MCF 10A (cell line): ENCODE measurements around the gene ASF1B. TPM values are rescaled to one million over a fixed set of nuclear protein-coding genes. Genes with fewer than 3 reads are reported as not detected.
"Not testable (repeated sequence)": the region's sequence is repeated elsewhere in the genome, so short reads cannot be mapped to it uniquely, and the experiment has no call there.

Source experiments
- BruUV-seq: library from RNA; stranded (reverse); fragments of 400-500 nt; replicated peaks from 2 replicates; lab custom pipeline; 2021; lab: Mats Ljungman, UMichigan
- CTCF ChIA-PET: fragments of 300-600 bp; sonication (Branson Sonifier 250); formaldehyde crosslinking; extraction: SDS; loops from one replicate; lab custom pipeline; 2021; ENCODE audit warnings: antibody characterized with exemption, inconsistent platforms; lab: Yijun Ruan, JAX
- POLR2A ChIA-PET: fragments of 300-600, 350-650 bp; sonication (Branson Sonifier 250); formaldehyde crosslinking; extraction: SDS; loops from one replicate; lab custom pipeline; 2020; ENCODE audit warnings: antibody characterized with exemption, inconsistent platforms; lab: Yijun Ruan, JAX
- DNase-seq: peaks from one replicate; pipeline ENCODE4 v3.0.0-alpha.2; 2018; ENCODE audit not compliant: unreplicated experiment
- H3K27ac Mint-ChIP-seq: one replicate; pipeline ENCODE4 v1.8.0; 2022; ENCODE audit warnings: mild to moderate bottlenecking, low read depth, mixed read lengths; ENCODE audit not compliant: unreplicated experiment
- H3K27me3 Mint-ChIP-seq: one replicate; pipeline ENCODE4 v1.8.0; 2022; ENCODE audit warnings: mixed read lengths; ENCODE audit not compliant: insufficient read depth, unreplicated experiment
- H3K36me3 Mint-ChIP-seq: one replicate; pipeline ENCODE4 v1.8.0; 2022; ENCODE audit warnings: mild to moderate bottlenecking, moderate library complexity, mixed read lengths; ENCODE audit not compliant: insufficient read depth, unreplicated experiment
- H3K4me1 Mint-ChIP-seq: one replicate; pipeline ENCODE4 v1.8.0; 2022; ENCODE audit warnings: mixed read lengths; ENCODE audit not compliant: insufficient read depth, unreplicated experiment
- H3K4me3 Mint-ChIP-seq: one replicate; pipeline ENCODE4 v1.8.0; 2022; ENCODE audit warnings: mild to moderate bottlenecking, moderate library complexity, mixed read lengths; ENCODE audit not compliant: unreplicated experiment
- H3K9me3 Mint-ChIP-seq: one replicate; pipeline ENCODE4 v1.8.0; 2022; ENCODE audit warnings: mixed read lengths; ENCODE audit not compliant: unreplicated experiment
- CTCF ChIP-seq: fragments of 200-600 bp; IDR thresholded peaks from one replicate; pipeline ENCODE4 v1.8.0; 2022; ENCODE audit warnings: antibody characterized with exemption, mild to moderate bottlenecking; ENCODE audit not compliant: unreplicated experiment
- intact Hi-C: fragments of 100-400 bp; cut with micrococcal nuclease; formaldehyde crosslinking; loops from 2 replicates; pipeline ENCODE4 v1.14.1; 2022
- total RNA-seq: library from RNA; stranded (reverse); gene quantifications from 2 replicates; pipeline ENCODE4 v1.2.3, GENCODE V29; 2022

Gene ASF1B
- total RNA-seq, 1 experiment from 2014 or later: 7.0 TPM

- H3K4me1 Mint-ChIP-seq: no peaks in the 10 kb centered on the region
- POLR2A ChIA-PET: no interaction called here
- intact Hi-C loops: no loop called here
- H3K36me3 Mint-ChIP-seq: peaks cover 7% of the 10 kb centered on the region
- no peak overlapping the region for H3K27ac Mint-ChIP-seq
- no peak overlapping the region for H3K4me3 Mint-ChIP-seq
- H3K9me3 Mint-ChIP-seq: no peaks in the 10 kb centered on the region
- CTCF ChIA-PET: no interaction called here
- no TSS peak for BruUV-seq
- DNase-seq: no peak
- no peaks in the 10 kb centered on the region for H3K27me3 Mint-ChIP-seq
- no peak for TF ChIP-seq CTCF
Measured at GRCh38 chr19:14182476-14182875, 46.1 kb upstream of the ASF1B start.

GRCh38 chr19:14181906-14182305 is 45.5 kb upstream of the ASF1B start:
- DNase-seq: no peak
- no TSS peak for BruUV-seq
- TF ChIP-seq CTCF: no peak
- POLR2A ChIA-PET: no interaction called here
- intact Hi-C loops: no loop called here
- CTCF ChIA-PET: no interaction called here
- Mint-ChIP-seq H3K9me3 (no peaks in the 10 kb centered on the region), H3K27me3 (no peaks in the 10 kb centered on the region), H3K4me1 (no peaks in the 10 kb centered on the region), H3K4me3 (no peak overlapping the region), H3K36me3 (peaks cover 11% of the 10 kb centered on the region), H3K27ac (no peak overlapping the region)

GRCh38 chr19:14181199-14181598 is 44.8 kb upstream of the ASF1B start:
- H3K9me3 Mint-ChIP-seq, CTCF ChIA-PET, DNase-seq, H3K27ac Mint-ChIP-seq, H3K4me1 Mint-ChIP-seq, H3K4me3 Mint-ChIP-seq, BruUV-seq, intact Hi-C loops, POLR2A ChIA-PET, H3K27me3 Mint-ChIP-seq: not testable (repeated sequence)
- H3K36me3 Mint-ChIP-seq: peaks cover 18% of the 10 kb centered on the region

- H3K27me3 Mint-ChIP-seq: no peaks in the 10 kb centered on the region
- POLR2A ChIA-PET: no interaction called here
- intact Hi-C loops: no loop called here
Measured at GRCh38 chr19:14177496-14178074, 41.2 kb upstream of the ASF1B start.

More at GRCh38 chr19:14177496-14178074, 41.2 kb upstream of the ASF1B start:
- no peak for DNase-seq
- H3K4me1 Mint-ChIP-seq: peaks cover 6% of the 10 kb centered on the region
- no peaks in the 10 kb centered on the region for H3K9me3 Mint-ChIP-seq
- H3K36me3 Mint-ChIP-seq: peaks cover 20% of the 10 kb centered on the region
- CTCF ChIA-PET: no interaction called here
- no peak for TF ChIP-seq CTCF
- no TSS peak for BruUV-seq
- H3K27ac Mint-ChIP-seq: no peak overlapping the region
- H3K4me3 Mint-ChIP-seq: no peak overlapping the region
